SK-N-SH treated with all-trans-retinoic acid at 6 μM for 48 hours (cell line): Measurements from ENCODE around the gene MCFD2.

Experiments
- ARNTL ChIP-seq: fragments of 450-650 bp; formaldehyde crosslinking; IDR thresholded peaks from 2 replicates; pipeline ENCODE4 v1.5.0; 2020; ENCODE audit warnings: low read depth, mild to moderate bottlenecking, moderate library complexity, borderline replicate concordance
- CREB5 ChIP-seq: fragments of 250-450 bp; sonication (Bioruptor Pico); IDR thresholded peaks from 2 replicates; pipeline ENCODE4 v1.5.1; 2020; ENCODE audit warnings: low read depth, mild to moderate bottlenecking, moderate library complexity
- CSRNP3 ChIP-seq: fragments of 250-450 bp; sonication (Bioruptor Pico); IDR thresholded peaks from 2 replicates; pipeline ENCODE4 v1.5.1; 2021; ENCODE audit warnings: mild to moderate bottlenecking, moderate library complexity
- ESRRG ChIP-seq: fragments of 250-450 bp; sonication (Bioruptor Pico); IDR thresholded peaks from 2 replicates; pipeline ENCODE4 v1.6.1; 2021; ENCODE audit warnings: mild to moderate bottlenecking
- ISL1 ChIP-seq: fragments of 250-450 bp; sonication (Bioruptor Pico); IDR thresholded peaks from 2 replicates; pipeline ENCODE4 v2.1.2; 2022; ENCODE audit warnings: mild to moderate bottlenecking, moderate library complexity
- OSR1 ChIP-seq: fragments of 250-450 bp; sonication (Bioruptor Pico); IDR thresholded peaks from 2 replicates; pipeline ENCODE4 v1.8.0; 2022; ENCODE audit warnings: moderate library complexity, mild to moderate bottlenecking, inconsistent platforms
- PATZ1 ChIP-seq: fragments of 250-450 bp; sonication (Bioruptor Pico); IDR thresholded peaks from 2 replicates; pipeline ENCODE4 v1.8.0; 2020; ENCODE audit warnings: mild to moderate bottlenecking, moderate library complexity, borderline replicate concordance
- PPARA ChIP-seq: fragments of 250-450 bp; sonication (Bioruptor Pico); IDR thresholded peaks from 2 replicates; pipeline ENCODE4 v1.5.0; 2020; ENCODE audit warnings: mild to moderate bottlenecking, borderline replicate concordance
- RARB ChIP-seq: fragments of 250-450 bp; sonication (Bioruptor Pico); IDR thresholded peaks from 2 replicates; pipeline ENCODE4 v1.8.0; 2021; ENCODE audit warnings: mild to moderate bottlenecking, moderate library complexity
- ZC3H10 ChIP-seq: fragments of 250-450 bp; sonication (Bioruptor Pico); IDR thresholded peaks from 2 replicates; pipeline ENCODE4 v1.5.1; 2021; ENCODE audit warnings: mild to moderate bottlenecking, moderate library complexity
- ZFP3 ChIP-seq: fragments of 250-450 bp; sonication (Bioruptor Pico); IDR thresholded peaks from 2 replicates; pipeline ENCODE4 v1.5.0; 2020; ENCODE audit warnings: mild to moderate bottlenecking, moderate library complexity
- ZFP30 ChIP-seq: fragments of 450-650 bp; formaldehyde crosslinking; IDR thresholded peaks from 2 replicates; pipeline ENCODE4 v1.5.0; 2022; ENCODE audit warnings: mild to moderate bottlenecking, moderate library complexity
- ZNF70 ChIP-seq: fragments of 450-650 bp; formaldehyde crosslinking; IDR thresholded peaks from 2 replicates; pipeline ENCODE4 v1.5.0; 2020; ENCODE audit warnings: mild to moderate bottlenecking, moderate library complexity
- ZNF8 ChIP-seq: fragments of 450-650 bp; formaldehyde crosslinking; IDR thresholded peaks from 2 replicates; pipeline ENCODE4 v1.5.0; 2020; ENCODE audit warnings: mild to moderate bottlenecking, moderate library complexity

- TF ChIP-seq ESRRG (no peak), RARB (CRISPR knock-in tag) (no peak), ZFP30 (CRISPR knock-in tag) (no peak), CSRNP3 (CRISPR knock-in tag) (no peak), ZNF70 (CRISPR knock-in tag) (no peak), OSR1 (CRISPR knock-in tag) (no peak), ZC3H10 (CRISPR knock-in tag) (no peak), CREB5 (no peak), ARNTL (no peak), ZFP3 (CRISPR knock-in tag) (no peak), PATZ1 (CRISPR knock-in tag) (no peak), ZNF8 (no peak), ISL1 (CRISPR knock-in tag) (no peak), PPARA (CRISPR knock-in tag) (no peak)
These were observed 43.6 kb downstream of the MCFD2 start for GRCh38 chr2:46871976-46872381.
